BJ (cell line): ENCODE measurements around the gene SLC6A3. TPM values are rescaled to one million over a fixed set of nuclear protein-coding genes. Genes with fewer than 3 reads are reported as not detected.

ENCODE experiments used
- CTCF ChIA-PET: fragments of 350-600 bp; formaldehyde crosslinking; extraction: SDS; loops from one replicate; lab custom pipeline; 2021; ENCODE audit warnings: antibody characterized with exemption, inconsistent platforms; lab: Yijun Ruan, JAX
- POLR2A ChIA-PET: fragments of 300-600 bp; sonication (Branson Sonifier 250); formaldehyde crosslinking; extraction: SDS; loops from one replicate; lab custom pipeline; 2021; ENCODE audit warnings: antibody characterized with exemption; lab: Charles Lee
- DNase-seq: peaks from one replicate; pipeline ENCODE4 v3.0.0-alpha.2; 2011; ENCODE audit warnings: low read depth
- H3K27me3 ChIP-seq: 2 replicates; pipeline ENCODE4 v1.6.0; 2011; ENCODE audit warnings: low read length; ENCODE audit not compliant: control insufficient read depth, insufficient read depth
- H3K36me3 ChIP-seq: 2 replicates; pipeline ENCODE4 v1.5.1; 2011; ENCODE audit warnings: low read length; ENCODE audit not compliant: control insufficient read depth, insufficient read depth
- H3K4me3 ChIP-seq: 2 replicates; pipeline ENCODE4 v1.5.1; 2011; ENCODE audit warnings: low read depth, mild to moderate bottlenecking, control low read depth, low read length
- polyA plus RNA-seq: library from polyadenylated mRNA; depleted of rRNA; stranded (reverse); fragments of >200 nt; gene quantifications from 2 replicates; pipeline ENCODE4 v1.2.3, GENCODE V29; 2011
- TF ChIP-seq, protein P1 (sequence below): IDR thresholded peaks from 2 replicates; pipeline ENCODE4 v1.5.1; 2011; ENCODE audit warnings: low read depth, mild to moderate bottlenecking, control low read depth, inconsistent platforms, low read length, moderate library complexity; ENCODE audit not compliant: insufficient read depth

The SLC6A3 gene
- polyA plus RNA-seq, 1 experiment, result not detected

DNA sequence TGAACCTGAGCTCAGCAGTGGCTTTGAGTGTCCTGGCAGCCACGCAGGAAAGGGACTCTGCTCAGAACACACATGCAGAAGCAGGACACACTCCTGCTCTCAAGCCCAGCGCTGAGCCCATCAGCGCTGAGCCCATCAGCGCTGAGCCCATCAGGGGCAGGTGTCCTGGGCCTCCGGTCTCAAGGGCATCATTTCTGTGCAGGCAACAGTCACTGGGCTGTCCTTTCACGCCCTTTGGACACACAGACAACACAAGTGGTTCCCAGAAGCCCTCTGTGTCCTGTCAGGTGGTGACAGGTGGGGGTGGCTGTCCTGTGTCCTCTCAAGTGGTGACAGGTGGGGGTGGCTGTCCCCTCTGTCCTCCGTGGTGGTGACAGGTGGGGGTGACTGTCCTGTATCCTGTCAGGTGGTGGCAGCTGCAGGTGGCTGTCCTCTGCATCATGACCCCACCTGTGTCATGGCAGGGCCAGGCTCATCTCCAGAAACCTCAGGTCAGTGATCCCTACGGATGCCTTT lies 61.3 kb downstream of the SLC6A3 start:
- Histone ChIP-seq H3K4me3 (no peak overlapping the region), H3K27me3 (peaks cover 15% of the 10 kb centered on the region), H3K36me3 (no peaks in the 10 kb centered on the region)
- ChIA-PET CTCF (no interaction called here), POLR2A (no interaction called here)
- TF ChIP-seq, protein P1, sequence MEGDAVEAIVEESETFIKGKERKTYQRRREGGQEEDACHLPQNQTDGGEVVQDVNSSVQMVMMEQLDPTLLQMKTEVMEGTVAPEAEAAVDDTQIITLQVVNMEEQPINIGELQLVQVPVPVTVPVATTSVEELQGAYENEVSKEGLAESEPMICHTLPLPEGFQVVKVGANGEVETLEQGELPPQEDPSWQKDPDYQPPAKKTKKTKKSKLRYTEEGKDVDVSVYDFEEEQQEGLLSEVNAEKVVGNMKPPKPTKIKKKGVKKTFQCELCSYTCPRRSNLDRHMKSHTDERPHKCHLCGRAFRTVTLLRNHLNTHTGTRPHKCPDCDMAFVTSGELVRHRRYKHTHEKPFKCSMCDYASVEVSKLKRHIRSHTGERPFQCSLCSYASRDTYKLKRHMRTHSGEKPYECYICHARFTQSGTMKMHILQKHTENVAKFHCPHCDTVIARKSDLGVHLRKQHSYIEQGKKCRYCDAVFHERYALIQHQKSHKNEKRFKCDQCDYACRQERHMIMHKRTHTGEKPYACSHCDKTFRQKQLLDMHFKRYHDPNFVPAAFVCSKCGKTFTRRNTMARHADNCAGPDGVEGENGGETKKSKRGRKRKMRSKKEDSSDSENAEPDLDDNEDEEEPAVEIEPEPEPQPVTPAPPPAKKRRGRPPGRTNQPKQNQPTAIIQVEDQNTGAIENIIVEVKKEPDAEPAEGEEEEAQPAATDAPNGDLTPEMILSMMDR, result no peak
- no peak for DNase-seq

DNA sequence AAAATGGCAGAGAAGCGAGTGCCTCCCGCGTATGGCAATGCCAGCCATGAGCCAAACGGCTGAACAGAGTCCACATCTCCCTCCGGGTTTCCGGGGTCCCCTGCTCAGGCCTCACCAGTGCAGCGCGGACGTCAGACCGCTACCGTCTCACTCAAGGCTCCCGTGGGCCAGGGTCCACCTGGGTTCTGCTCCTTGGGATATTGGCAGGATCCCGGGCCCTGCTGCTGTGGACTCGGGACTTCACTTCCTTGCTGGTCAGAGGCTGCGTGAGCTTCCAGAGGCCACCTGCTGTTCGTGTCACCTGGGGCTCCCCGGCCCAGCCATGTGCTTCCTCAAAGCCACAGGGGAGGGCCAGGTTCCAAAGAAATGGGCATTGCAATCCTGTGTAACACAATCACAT lies 61.9 kb downstream of the SLC6A3 start:
- Histone ChIP-seq H3K4me3 (no peak overlapping the region), H3K27me3 (peaks cover 15% of the 10 kb centered on the region), H3K36me3 (no peaks in the 10 kb centered on the region)
- ChIA-PET POLR2A (no interaction called here), CTCF (no interaction called here)
- TF ChIP-seq, protein P1, result no peak
- DNase-seq, result no peak

DNA sequence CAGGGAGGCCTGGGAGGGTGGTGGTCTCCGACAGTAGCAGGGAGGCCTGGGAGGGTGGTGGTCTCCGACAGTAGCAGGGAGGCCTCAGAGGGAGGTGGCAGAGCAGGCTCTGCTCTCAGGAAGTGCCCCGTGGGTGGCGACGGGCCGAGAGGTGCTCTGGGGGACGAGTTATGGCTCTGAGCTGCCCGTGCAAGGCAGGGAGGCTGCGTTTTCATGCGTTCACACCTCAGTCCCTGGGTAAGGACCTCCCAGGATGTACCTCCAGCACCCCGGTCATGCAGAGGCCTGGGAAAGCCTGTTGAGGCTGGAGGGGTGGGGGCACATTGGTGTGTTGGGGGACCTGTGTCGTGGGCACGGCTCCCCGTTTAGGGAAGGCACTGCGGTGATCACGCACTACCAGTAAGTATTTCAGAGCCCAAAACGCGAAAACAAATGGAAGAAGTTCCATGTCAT lies 63.0 kb downstream of the SLC6A3 start:
- TF ChIP-seq, protein P1, result no peak
- ChIA-PET POLR2A (no interaction called here), CTCF (no interaction called here)
- H3K27me3 ChIP-seq, result peaks cover 10% of the 10 kb centered on the region
- H3K36me3 ChIP-seq, result no peaks in the 10 kb centered on the region
- no peak for DNase-seq
- no peak overlapping the region for H3K4me3 ChIP-seq

DNA sequence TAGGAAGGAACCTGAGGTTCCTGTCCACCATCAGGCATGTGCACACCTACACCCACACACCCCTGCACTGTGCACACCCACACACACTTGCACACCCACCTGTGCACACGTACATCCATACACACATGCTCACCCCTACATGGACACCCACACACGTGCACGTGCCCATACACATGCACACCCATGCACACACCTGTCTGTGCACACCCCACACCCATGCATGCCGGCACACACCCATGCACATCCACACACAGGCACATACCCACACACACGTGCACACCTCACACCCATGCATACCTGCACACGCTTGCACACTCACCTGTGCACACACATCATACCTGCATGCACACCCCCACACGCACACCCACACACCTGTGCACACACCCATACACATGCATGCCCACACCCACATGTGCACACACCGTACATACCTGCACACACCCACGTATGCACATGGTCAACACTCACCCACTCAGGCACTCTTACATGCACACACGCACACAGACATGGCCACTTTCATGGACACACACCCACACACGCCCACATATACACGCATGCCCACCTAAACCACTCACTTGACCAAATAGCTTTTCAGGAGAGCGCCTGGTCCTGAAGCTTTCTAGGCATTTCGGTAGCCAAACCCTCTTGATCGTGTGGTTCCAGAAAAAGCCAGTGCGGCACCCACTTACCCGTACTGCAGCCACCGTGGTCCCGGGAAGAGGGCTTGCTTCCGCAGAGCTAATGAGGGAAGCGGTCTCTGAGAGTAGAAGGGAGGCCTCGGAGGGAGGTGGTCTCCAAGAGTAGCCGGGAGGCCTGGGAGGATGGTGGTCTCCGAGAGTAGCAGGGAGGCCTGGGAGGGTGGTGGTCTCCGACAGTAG lies 63.6 kb downstream of the SLC6A3 start:
- Histone ChIP-seq H3K4me3 (no peak overlapping the region), H3K27me3 (peaks cover 5% of the 10 kb centered on the region), H3K36me3 (no peaks in the 10 kb centered on the region)
- TF ChIP-seq, protein P1, result no peak
- DNase-seq, result no peak
- CTCF ChIA-PET, result interaction anchor here (1.1 to 4.1 kb wide), 2 partner anchors 262 to 272 kb away, joined by 3 to 32 read pairs; no protein-coding TSS in a partner anchor
- POLR2A ChIA-PET, result no interaction called here

DNA sequence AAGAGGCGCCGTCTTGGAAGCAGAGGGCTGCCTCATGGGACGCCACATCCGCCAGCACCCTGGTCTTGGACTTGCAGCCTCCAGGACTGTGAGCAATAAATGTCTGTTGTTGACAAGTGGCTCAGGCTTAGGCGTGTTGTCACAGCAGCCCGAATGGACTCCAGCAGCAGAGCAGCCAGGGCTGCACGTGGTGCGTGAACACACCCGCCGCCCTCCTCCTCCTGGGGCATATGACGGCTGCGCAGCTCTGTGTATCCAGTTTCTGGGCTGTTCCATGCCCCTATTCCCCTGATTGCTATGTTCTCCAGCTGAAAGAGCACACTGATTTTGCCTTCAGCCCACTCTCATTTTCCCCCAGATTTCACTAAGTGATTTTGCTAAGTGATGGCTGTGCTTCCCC lies 64.3 kb downstream of the SLC6A3 start:
- no peak for DNase-seq
- H3K36me3 ChIP-seq, result no peaks in the 10 kb centered on the region
- H3K4me3 ChIP-seq, result no peak overlapping the region
- TF ChIP-seq, protein P1, result no peak
- ChIA-PET CTCF (interaction anchor here (1.1 to 4.1 kb wide), 5 partner anchors 10 to 272 kb away, joined by 3 to 32 read pairs (median 8); no protein-coding TSS in a partner anchor), POLR2A (no interaction called here)
- H3K27me3 ChIP-seq, result peaks cover 2% of the 10 kb centered on the region
